Activated T-cell treated with anti-CD3 and anti-CD28 coated beads, Interleukin-2, amount 50 U/mL, for 72 hours (primary cell): ENCODE results near the gene GABPB2. TPM values are rescaled to one million over a fixed set of nuclear protein-coding genes. Genes with fewer than 3 reads are reported as not detected.

Source experiments
- ATAC-seq, 2 donors: fragments of 150-1000 bp; cut with Tn5 transposase; replicated peaks in 1 of 2; 2 replicates each; pipeline ENCODE4 v1.10.0; 2021; ENCODE audit warnings: moderate library complexity in 2 of 2, mild to moderate bottlenecking in 1 of 2
- DNase-seq, 2 donors: peaks; one replicate each; pipeline ENCODE4 v3.0.0; 2021 to 2022; ENCODE audit warnings: mixed read lengths in 1 of 2
- H3K27ac Mint-ChIP-seq: one replicate; pipeline ENCODE4 v1.8.0; 2022; ENCODE audit warnings: mild to moderate bottlenecking, moderate library complexity, mixed read lengths
- H3K27me3 Mint-ChIP-seq: one replicate; pipeline ENCODE4 v1.8.0; 2022; ENCODE audit warnings: low read depth, mixed read lengths
- H3K36me3 Mint-ChIP-seq, 2 donors: one replicate each; pipeline ENCODE4 v1.8.0; 2022; ENCODE audit warnings: mixed read lengths in 2 of 2, mild to moderate bottlenecking in 1 of 2; ENCODE audit not compliant: insufficient read depth in 2 of 2
- H3K4me1 Mint-ChIP-seq: one replicate; pipeline ENCODE4 v1.8.0; 2022; ENCODE audit warnings: low read depth, mixed read lengths
- H3K4me3 Mint-ChIP-seq, 2 donors: one replicate each; pipeline ENCODE4 v1.8.0; 2022; ENCODE audit warnings: mild to moderate bottlenecking in 2 of 2, mixed read lengths in 2 of 2, moderate library complexity in 2 of 2
- H3K9me3 Mint-ChIP-seq, 2 donors: one replicate each; pipeline ENCODE4 v1.8.0; 2022; ENCODE audit warnings: mixed read lengths in 2 of 2
- total RNA-seq, 2 donors: library from RNA; stranded (reverse); gene quantifications; one replicate each; pipeline ENCODE4 v1.2.3, GENCODE V29; 2022

GABPB2 gene
- total RNA-seq, 2 donors from 2014 or later, result 22.7 to 29.1 TPM

DNA sequence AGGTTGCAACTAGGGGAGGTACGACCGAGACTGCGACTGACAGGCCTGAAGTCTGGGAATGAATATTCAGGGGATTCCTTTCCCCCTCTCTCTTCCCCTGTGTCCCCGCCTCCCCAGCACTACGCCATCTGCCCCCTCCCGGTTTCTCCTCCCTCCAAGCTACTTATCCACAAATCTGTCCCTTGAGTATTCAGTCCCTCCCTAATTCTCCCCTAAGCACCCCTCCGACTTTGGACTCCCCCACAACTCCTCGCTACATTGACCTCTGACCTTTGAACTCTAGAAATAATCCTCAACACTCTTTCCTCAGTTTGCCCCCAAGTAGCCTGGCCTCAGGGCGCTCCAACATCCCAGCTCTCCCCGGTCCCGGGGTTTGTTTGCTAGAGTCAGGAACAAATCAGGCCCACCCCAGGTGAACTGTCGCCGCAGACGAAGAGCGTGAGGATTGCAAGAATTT, 94.7 kb downstream of the GABPB2 start:
- Mint-ChIP-seq H3K27me3 (no peaks in the 10 kb centered on the region), H3K4me3 (peak overlapping the region; percentile 87 to 91), H3K27ac (peak overlapping the region; percentile 94), H3K9me3 (no peaks in the 10 kb centered on the region), H3K36me3 (peaks cover 9 to 20% of the 10 kb centered on the region in 2 donors), H3K4me1 (peaks cover 66% of the 10 kb centered on the region)
- ATAC-seq (peak; percentile 6 to 18), DNase-seq (peak; percentile 14 to 24)

DNA sequence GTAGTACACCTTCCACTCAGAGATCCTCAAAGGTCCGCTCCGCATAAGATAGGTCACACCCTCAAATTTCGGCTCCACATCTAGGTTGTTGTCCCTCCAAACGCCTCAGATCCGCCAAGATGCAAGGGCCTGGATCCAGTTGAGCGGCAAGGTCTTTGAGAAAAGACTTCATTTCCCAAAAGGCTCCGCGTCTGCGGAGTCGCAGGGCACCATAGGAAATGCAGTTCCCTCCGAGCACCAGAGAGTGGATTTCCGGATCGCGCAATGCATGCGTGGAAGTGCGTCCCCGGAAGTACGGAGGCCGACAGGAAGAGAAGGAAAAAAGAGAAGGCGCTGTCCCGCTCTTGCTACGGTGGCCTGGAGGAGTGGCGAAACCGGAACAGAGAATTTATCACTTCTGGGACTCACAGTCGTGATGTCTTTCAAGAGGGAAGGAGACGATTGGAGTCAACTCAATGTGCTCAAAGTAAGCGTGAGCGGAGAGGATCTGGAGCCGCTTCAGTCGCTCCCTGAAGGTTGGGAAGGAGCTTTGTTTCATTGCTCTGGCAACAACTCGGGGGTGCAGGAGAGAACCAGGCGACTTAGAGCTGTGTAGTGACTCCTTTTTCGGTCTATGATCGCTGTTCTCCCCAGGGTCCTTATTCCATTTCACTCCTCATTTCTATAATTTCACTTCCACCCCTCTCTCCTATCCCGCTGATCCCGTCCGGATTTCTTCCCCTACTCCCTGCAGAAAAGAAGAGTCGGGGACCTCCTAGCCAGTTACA, 95.4 kb downstream of the GABPB2 start, which contains the start of the genes LYSMD1 and SCNM1:
Gene LYSMD1 (minus strand): TSS at position 165 of the 767 bp plus-strand sequence. CDS start 644 bp downstream, outside the sequence.
Gene SCNM1 (plus strand): TSS at position 407 of the 767 bp plus-strand sequence. CDS start 9 bp downstream, at position 416.
- Mint-ChIP-seq H3K9me3 (no peaks in the 10 kb centered on the region), H3K4me3 (peak within 1 kb of the TSS; percentile 87 to 91), H3K36me3 (peaks cover 9 to 18% of the 10 kb centered on the region in 2 donors), H3K4me1 (peaks cover 60% of the 10 kb centered on the region), H3K27me3 (no peaks in the 10 kb centered on the region), H3K27ac (peak within 1 kb of the TSS; percentile 94)
- ATAC-seq (peak; percentile 95 to 97), DNase-seq (peak; percentile 95 to 97)

DNA sequence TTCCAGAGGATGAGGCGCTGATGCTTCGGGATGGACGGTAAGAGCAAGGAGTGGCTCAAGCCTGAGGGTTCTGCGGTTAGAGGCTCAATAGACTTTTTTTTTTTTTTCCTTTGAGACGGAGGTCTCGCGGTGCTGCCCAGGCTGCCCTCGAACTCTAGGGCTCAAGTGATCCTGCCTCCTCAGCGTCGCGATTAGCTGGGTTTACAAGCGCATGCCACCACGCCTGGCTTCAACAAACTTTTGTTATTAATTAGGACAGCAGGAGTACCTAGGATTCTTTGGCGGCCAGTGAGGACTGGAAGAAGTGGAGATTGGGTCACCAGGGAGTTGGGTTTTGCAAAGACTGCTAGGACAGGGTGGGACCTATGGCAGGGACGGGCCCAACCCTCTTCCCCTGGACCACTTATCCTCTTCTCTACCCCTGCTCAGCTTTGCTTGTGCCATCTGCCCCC, 96.0 kb downstream of the GABPB2 start:
- peak overlapping the region; percentile 87 to 91 for H3K4me3 Mint-ChIP-seq
- peaks cover 9 to 16% of the 10 kb centered on the region in 2 donors for H3K36me3 Mint-ChIP-seq
- DNase-seq, result no peak
- H3K9me3 Mint-ChIP-seq, result no peaks in the 10 kb centered on the region
- peak overlapping the region; percentile 94 for H3K27ac Mint-ChIP-seq
- no peaks in the 10 kb centered on the region for H3K27me3 Mint-ChIP-seq
- peak in 1 of 2 donors; percentile 8 for ATAC-seq
- peaks cover 57% of the 10 kb centered on the region for H3K4me1 Mint-ChIP-seq

DNA sequence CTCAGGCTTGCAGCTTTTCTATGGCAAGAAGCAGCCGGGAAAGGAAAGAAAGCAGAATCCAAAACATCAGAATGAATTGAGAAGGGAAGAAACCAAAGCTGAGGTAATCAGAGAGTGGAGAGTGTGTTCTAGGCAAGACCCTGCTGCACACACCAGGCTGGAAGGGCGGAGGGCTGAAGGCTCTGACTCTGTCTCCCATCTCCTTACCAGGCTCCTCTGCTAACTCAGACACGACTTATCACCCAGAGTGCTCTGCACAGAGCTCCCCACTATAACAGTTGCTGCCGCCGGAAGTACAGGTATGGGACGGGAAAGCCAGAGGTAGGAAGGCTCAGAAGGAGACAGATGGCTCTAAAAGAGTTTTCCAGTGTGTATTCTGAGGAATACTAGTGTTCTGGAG, 96.6 kb downstream of the GABPB2 start:
- H3K4me3 Mint-ChIP-seq, result peak overlapping the region; percentile 87 to 91
- ATAC-seq, result no peak
- peak overlapping the region; percentile 21 for H3K27ac Mint-ChIP-seq
- DNase-seq, result no peak
- no peaks in the 10 kb centered on the region for H3K9me3 Mint-ChIP-seq
- H3K27me3 Mint-ChIP-seq, result no peaks in the 10 kb centered on the region
- peaks cover 51% of the 10 kb centered on the region for H3K4me1 Mint-ChIP-seq
- peaks cover 9 to 16% of the 10 kb centered on the region in 2 donors for H3K36me3 Mint-ChIP-seq

DNA sequence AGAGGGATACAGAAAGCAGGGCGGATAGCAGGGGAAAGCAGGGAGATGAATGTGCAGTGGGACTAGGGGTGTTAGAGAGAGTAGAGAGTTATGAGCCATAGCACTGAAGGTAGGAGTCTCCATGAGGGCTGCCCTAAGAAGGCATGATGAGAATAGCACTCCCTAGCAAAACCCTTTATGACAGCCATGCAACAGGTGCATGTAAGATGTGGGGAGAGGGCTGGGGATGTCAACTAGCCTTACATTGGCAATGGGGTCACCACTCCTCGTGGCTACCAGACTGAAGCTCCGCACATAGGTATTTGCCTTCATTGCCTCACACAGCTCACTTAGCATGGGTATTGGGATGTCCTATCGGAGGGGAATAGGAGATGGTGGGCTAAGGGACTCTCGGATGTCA, 100.6 kb downstream of the GABPB2 start:
- ATAC-seq (no peak), DNase-seq (no peak)
- peaks cover 20% of the 10 kb centered on the region for H3K4me1 Mint-ChIP-seq
- H3K9me3 Mint-ChIP-seq, result no peaks in the 10 kb centered on the region
- no peaks in the 10 kb centered on the region for H3K27me3 Mint-ChIP-seq
- H3K36me3 Mint-ChIP-seq, result peaks cover 4 to 11% of the 10 kb centered on the region in 2 donors
- H3K27ac Mint-ChIP-seq, result no peak overlapping the region
- H3K4me3 Mint-ChIP-seq, result no peak overlapping the region

Other genes starting within 250 kb of the GABPB2 start
- 10 to 100 TPM; 39.4 to 43.2 TPM for gene ARNT, start 194.2 kb upstream of the GABPB2 start, total RNA-seq
- gene CTXND2, start 183.6 kb upstream of the GABPB2 start, total RNA-seq, result not detected
- 10 to 100 TPM; 60.4 to 70.1 TPM for gene SETDB1, start 144.4 kb upstream of the GABPB2 start, total RNA-seq
- 100 to 1,000 TPM; 184 to 185 TPM for gene CERS2, start 95.9 kb upstream of the GABPB2 start, total RNA-seq
- gene ANXA9, start 88.5 kb upstream of the GABPB2 start, total RNA-seq, result under 1 TPM in 1 of 2 donors, not detected in 1; 0.21 TPM
- 10 to 100 TPM; 10.9 to 11.9 TPM for gene MINDY1, start 63.9 kb upstream of the GABPB2 start, total RNA-seq
- gene PRUNE1, start 62.3 kb upstream of the GABPB2 start, total RNA-seq, result 10 to 100 TPM; 18.1 to 20.1 TPM
- 1 to 10 TPM; 2.8 to 5.3 TPM for gene BNIPL, start 34.2 kb upstream of the GABPB2 start, total RNA-seq
- 1 to 10 TPM; 2.1 to 3.1 TPM for gene C1orf56, start 23.0 kb upstream of the GABPB2 start, total RNA-seq
- 100 to 1,000 TPM; 210 to 220 TPM for gene CDC42SE1, start 11.1 kb upstream of the GABPB2 start, total RNA-seq
- 1 to 10 TPM; 5.3 to 5.6 TPM for gene MLLT11, start 10.4 kb upstream of the GABPB2 start, total RNA-seq
- gene SEMA6C, start 75.9 kb downstream of the GABPB2 start, total RNA-seq, result 1 to 10 TPM; 1.9 to 4.3 TPM
- 10 to 100 TPM; 14.7 to 17.1 TPM for gene TNFAIP8L2, start 85.9 kb downstream of the GABPB2 start, total RNA-seq
- gene LYSMD1, start 95.1 kb downstream of the GABPB2 start, total RNA-seq, result 1 to 10 TPM; 5.2 to 6.1 TPM
- gene SCNM1, start 95.4 kb downstream of the GABPB2 start, total RNA-seq, result 100 to 1,000 TPM in 1 of 2 donors, 10 to 100 TPM in 1; 87.1 to 103 TPM
- gene TMOD4, start 105.2 kb downstream of the GABPB2 start, total RNA-seq, result 1 to 10 TPM; 1.8 to 3.2 TPM
- gene VPS72, start 119.4 kb downstream of the GABPB2 start, total RNA-seq, result 10 to 100 TPM; 77.8 to 94.1 TPM
- gene PIP5K1A, start 127.8 kb downstream of the GABPB2 start, total RNA-seq, result 10 to 100 TPM; 77.5 to 80.3 TPM
- 100 to 1,000 TPM; 168 to 205 TPM for gene PSMD4, start 184.0 kb downstream of the GABPB2 start, total RNA-seq
- gene ZNF687, start 211.5 kb downstream of the GABPB2 start, total RNA-seq, result 10 to 100 TPM; 39.9 to 40.3 TPM